Natural killer cell (primary cell): ENCODE data around the gene S1PR3. TPM values are rescaled to one million over a fixed set of nuclear protein-coding genes. Genes with fewer than 3 reads are reported as not detected.

ENCODE experiments used
- ATAC-seq, 3 donors: fragments of 150-1000 bp in 2 of 3; fragments of 200-7000 bp in 1 of 3; cut with Tn5 transposase; 1 replicate in 1 of 3; 2 replicates in 2 of 3; pipeline ENCODE4 v1.10.0; 2021; ENCODE audit warnings: mild to moderate bottlenecking in 2 of 3, moderate library complexity in 2 of 3
- DNase-seq, 2 donors: peaks; one replicate each; pipeline versions ENCODE4 v3.0.0 to v3.0.0-alpha.2; 2013 to 2021; ENCODE audit warnings: mixed read lengths in 1 of 2
- H3K27ac ChIP-seq: one replicate; pipeline ENCODE4 v1.5.1; 2013; ENCODE audit warnings: mild to moderate bottlenecking, low read length
- H3K27me3 ChIP-seq: one replicate; pipeline ENCODE4 v1.6.1; 2013; ENCODE audit warnings: low read length; ENCODE audit not compliant: control insufficient read depth, insufficient read depth
- H3K36me3 ChIP-seq: one replicate; pipeline ENCODE4 v1.6.1; 2013; ENCODE audit warnings: low read length; ENCODE audit not compliant: control insufficient read depth, insufficient read depth
- H3K4me1 ChIP-seq: one replicate; pipeline ENCODE4 v1.6.1; 2013; ENCODE audit warnings: low read length; ENCODE audit not compliant: control insufficient read depth, insufficient read depth
- H3K4me3 ChIP-seq: one replicate; pipeline ENCODE4 v1.5.1; 2013; ENCODE audit warnings: low read length
- H3K9me3 ChIP-seq: one replicate; pipeline ENCODE4 v1.6.1; 2013; ENCODE audit warnings: low read length; ENCODE audit not compliant: control insufficient read depth, insufficient read depth
- H3K27ac Mint-ChIP-seq, 2 donors: one replicate each; pipeline ENCODE4 v1.8.0; 2022; ENCODE audit warnings: mild to moderate bottlenecking in 2 of 2, mixed read lengths in 2 of 2, moderate library complexity in 1 of 2
- H3K27me3 Mint-ChIP-seq, 2 donors: one replicate each; pipeline ENCODE4 v1.8.0; 2022; ENCODE audit warnings: low read depth in 2 of 2, mixed read lengths in 2 of 2
- H3K36me3 Mint-ChIP-seq: one replicate; pipeline ENCODE4 v1.8.0; 2022; ENCODE audit warnings: mixed read lengths
- H3K4me1 Mint-ChIP-seq, 2 donors: one replicate each; pipeline ENCODE4 v1.8.0; 2022; ENCODE audit warnings: mixed read lengths in 2 of 2
- H3K4me3 Mint-ChIP-seq: one replicate; pipeline ENCODE4 v1.8.0; 2022; ENCODE audit warnings: mild to moderate bottlenecking, moderate library complexity, mixed read lengths
- H3K9me3 Mint-ChIP-seq, 2 donors: one replicate each; pipeline ENCODE4 v1.8.0; 2022; ENCODE audit warnings: mixed read lengths in 2 of 2
- CTCF ChIP-seq: fragments of 200-600 bp; IDR thresholded peaks from one replicate; pipeline ENCODE4 v1.8.0; 2022; ENCODE audit warnings: antibody characterized with exemption
- WGBS: methylation state at CpG from one replicate; pipeline ENCODE4 v1.1.7; 2013; ENCODE audit warnings: missing lambda C conversion rate; ENCODE audit not compliant: insufficient coverage; 5-methylcytosine and 5-hydroxymethylcytosine counted together
- intact Hi-C: fragments of 100-400 bp; cut with micrococcal nuclease; formaldehyde crosslinking; loops from one replicate; pipeline ENCODE4 v1.14.2; 2022
- total RNA-seq, 4 donors: library from RNA; stranded (reverse); fragments of 120-200 nt in 1 of 4; gene quantifications; one replicate each; pipeline versions ENCODE4 v1.2.3 to v1.2.4, GENCODE V29; 2013 to 2022

The S1PR3 gene
- total RNA-seq, 3 donors from 2014 or later (not counting 1 experiment from before 2014, with no cell fraction given), result 1.1 to 1.5 TPM; not detected in 1

- Mint-ChIP-seq H3K4me1 (no peaks in the 10 kb centered on the region), H3K36me3 (no peaks in the 10 kb centered on the region), H3K27me3 (peaks cover 13 to 24% of the 10 kb centered on the region in 2 donors), H3K9me3 (no peaks in the 10 kb centered on the region), H3K27ac (no peak overlapping the region), H3K4me3 (no peak overlapping the region)
- no peak for DNase-seq
- no peak for ATAC-seq
- no peak for TF ChIP-seq CTCF
- WGBS, result 88% methylated on average over 2 of the region's 2 CpGs
- Histone ChIP-seq H3K27me3 (no peaks in the 10 kb centered on the region), H3K4me3 (no peak overlapping the region), H3K27ac (no peak overlapping the region), H3K36me3 (no peaks in the 10 kb centered on the region), H3K9me3 (no peaks in the 10 kb centered on the region), H3K4me1 (no peaks in the 10 kb centered on the region)
- intact Hi-C loops, result no loop called here
Observed at GRCh38 chr9:88983865-88984542, 7.3 kb upstream of the S1PR3 start.

- intact Hi-C loops, result no loop called here
- H3K9me3 Mint-ChIP-seq, result no peaks in the 10 kb centered on the region
- WGBS, result 76% methylated on average over 3 of the region's 4 CpGs
Observed at GRCh38 chr9:88984543-88984883, 6.8 kb upstream of the S1PR3 start.

GRCh38 chr9:88985616-88986015 is 5.7 kb upstream of the S1PR3 start:
- DNase-seq (no peak), ATAC-seq (no peak)
- H3K4me1 Mint-ChIP-seq, result no peaks in the 10 kb centered on the region
- no peaks in the 10 kb centered on the region for H3K27me3 ChIP-seq
- intact Hi-C loops, result no loop called here
- no peaks in the 10 kb centered on the region for H3K9me3 ChIP-seq
- TF ChIP-seq CTCF, result no peak
- no peak overlapping the region for H3K4me3 ChIP-seq
- no peak overlapping the region for H3K27ac ChIP-seq
- 65% methylated on average over 2 of the region's 2 CpGs for WGBS
- H3K4me1 ChIP-seq, result no peaks in the 10 kb centered on the region
- no peaks in the 10 kb centered on the region for H3K36me3 ChIP-seq
- peaks cover 25 to 40% of the 10 kb centered on the region in 2 donors for H3K27me3 Mint-ChIP-seq
- H3K27ac Mint-ChIP-seq, result no peak overlapping the region
- no peaks in the 10 kb centered on the region for H3K36me3 Mint-ChIP-seq
- H3K4me3 Mint-ChIP-seq, result no peak overlapping the region
- H3K9me3 Mint-ChIP-seq, result no peaks in the 10 kb centered on the region

More at GRCh38 chr9:88984543-88984883, 6.8 kb upstream of the S1PR3 start:
- no peak for TF ChIP-seq CTCF
- Mint-ChIP-seq H3K36me3 (no peaks in the 10 kb centered on the region), H3K4me1 (no peaks in the 10 kb centered on the region), H3K4me3 (no peak overlapping the region), H3K27me3 (peaks cover 17 to 29% of the 10 kb centered on the region in 2 donors), H3K27ac (no peak overlapping the region)
- ATAC-seq (no peak), DNase-seq (no peak)
- no peak overlapping the region for H3K27ac ChIP-seq
- no peaks in the 10 kb centered on the region for H3K27me3 ChIP-seq
- H3K9me3 ChIP-seq, result no peaks in the 10 kb centered on the region
- H3K4me3 ChIP-seq, result no peak overlapping the region
- no peaks in the 10 kb centered on the region for H3K4me1 ChIP-seq
- no peaks in the 10 kb centered on the region for H3K36me3 ChIP-seq

- no peaks in the 10 kb centered on the region for H3K36me3 Mint-ChIP-seq
- Histone ChIP-seq H3K4me1 (no peaks in the 10 kb centered on the region), H3K27me3 (no peaks in the 10 kb centered on the region), H3K9me3 (no peaks in the 10 kb centered on the region), H3K27ac (no peak overlapping the region), H3K4me3 (no peak overlapping the region), H3K36me3 (no peaks in the 10 kb centered on the region)
- no peak for ATAC-seq
- no peak for DNase-seq
- no peak overlapping the region for H3K4me3 Mint-ChIP-seq
- H3K27me3 Mint-ChIP-seq, result peaks cover 26 to 42% of the 10 kb centered on the region in 2 donors
- H3K9me3 Mint-ChIP-seq, result no peaks in the 10 kb centered on the region
- H3K4me1 Mint-ChIP-seq, result no peaks in the 10 kb centered on the region
- TF ChIP-seq CTCF, result no peak
- 91% methylated on average over 3 of the region's 3 CpGs for WGBS
- intact Hi-C loops, result no loop called here
- H3K27ac Mint-ChIP-seq, result no peak overlapping the region
Observed at GRCh38 chr9:88986776-88987175, 4.5 kb upstream of the S1PR3 start.
